Fibroblast of skin of back (primary cell): ENCODE measurements around the gene FYCO1.

Experiments
- DNase-seq: peaks from one replicate; pipeline ENCODE4 v3.0.0-alpha.2; 2013

Gene FYCO1

GRCh38 chr3:45881078-45882022 lies 114.3 kb downstream of the FYCO1 start:
- no peak for DNase-seq

GRCh38 chr3:45880725-45881077 lies 114.9 kb downstream of the FYCO1 start:
- DNase-seq, result no peak

GRCh38 chr3:45878124-45878523 lies 117.5 kb downstream of the FYCO1 start:
- no peak for DNase-seq

GRCh38 chr3:45874677-45875346 lies 120.8 kb downstream of the FYCO1 start:
- DNase-seq, result no peak

- DNase-seq, result no peak
Observed at GRCh38 chr3:45873638-45874037, 122.0 kb downstream of the FYCO1 start.

- DNase-seq, result no peak
Observed at GRCh38 chr3:45873036-45873435, 122.6 kb downstream of the FYCO1 start.

GRCh38 chr3:45872569-45872968 lies 123.1 kb downstream of the FYCO1 start:
- DNase-seq, result no peak

GRCh38 chr3:45871780-45872179 lies 123.8 kb downstream of the FYCO1 start:
- no peak for DNase-seq

- no peak for DNase-seq
Observed at GRCh38 chr3:45870099-45870498, 125.5 kb downstream of the FYCO1 start.

GRCh38 chr3:45869638-45870037 lies 126.0 kb downstream of the FYCO1 start:
- no peak for DNase-seq

GRCh38 chr3:45868650-45869049 lies 127.0 kb downstream of the FYCO1 start:
- no peak for DNase-seq

GRCh38 chr3:45868213-45868612 lies 127.4 kb downstream of the FYCO1 start:
- DNase-seq, result no peak
